Natural killer cell (primary cell): ENCODE measurements around the gene NGEF. TPM values are rescaled to one million over a fixed set of nuclear protein-coding genes. Genes with fewer than 3 reads are reported as not detected.

Experiments
- ATAC-seq, 3 donors: fragments of 150-1000 bp in 2 of 3; fragments of 200-7000 bp in 1 of 3; cut with Tn5 transposase; 1 replicate in 1 of 3; 2 replicates in 2 of 3; pipeline ENCODE4 v1.10.0; 2021; ENCODE audit warnings: mild to moderate bottlenecking in 2 of 3, moderate library complexity in 2 of 3
- DNase-seq, 2 donors: peaks; one replicate each; pipeline versions ENCODE4 v3.0.0 to v3.0.0-alpha.2; 2013 to 2021; ENCODE audit warnings: mixed read lengths in 1 of 2
- H3K27ac ChIP-seq: one replicate; pipeline ENCODE4 v1.5.1; 2013; ENCODE audit warnings: mild to moderate bottlenecking, low read length
- H3K27me3 ChIP-seq: one replicate; pipeline ENCODE4 v1.6.1; 2013; ENCODE audit warnings: low read length; ENCODE audit not compliant: control insufficient read depth, insufficient read depth
- H3K36me3 ChIP-seq: one replicate; pipeline ENCODE4 v1.6.1; 2013; ENCODE audit warnings: low read length; ENCODE audit not compliant: control insufficient read depth, insufficient read depth
- H3K4me1 ChIP-seq: one replicate; pipeline ENCODE4 v1.6.1; 2013; ENCODE audit warnings: low read length; ENCODE audit not compliant: control insufficient read depth, insufficient read depth
- H3K4me3 ChIP-seq: one replicate; pipeline ENCODE4 v1.5.1; 2013; ENCODE audit warnings: low read length
- H3K9me3 ChIP-seq: one replicate; pipeline ENCODE4 v1.6.1; 2013; ENCODE audit warnings: low read length; ENCODE audit not compliant: control insufficient read depth, insufficient read depth
- H3K27ac Mint-ChIP-seq, 2 donors: one replicate each; pipeline ENCODE4 v1.8.0; 2022; ENCODE audit warnings: mild to moderate bottlenecking in 2 of 2, mixed read lengths in 2 of 2, moderate library complexity in 1 of 2
- H3K27me3 Mint-ChIP-seq, 2 donors: one replicate each; pipeline ENCODE4 v1.8.0; 2022; ENCODE audit warnings: low read depth in 2 of 2, mixed read lengths in 2 of 2
- H3K36me3 Mint-ChIP-seq: one replicate; pipeline ENCODE4 v1.8.0; 2022; ENCODE audit warnings: mixed read lengths
- H3K4me1 Mint-ChIP-seq, 2 donors: one replicate each; pipeline ENCODE4 v1.8.0; 2022; ENCODE audit warnings: mixed read lengths in 2 of 2
- H3K4me3 Mint-ChIP-seq: one replicate; pipeline ENCODE4 v1.8.0; 2022; ENCODE audit warnings: mild to moderate bottlenecking, moderate library complexity, mixed read lengths
- H3K9me3 Mint-ChIP-seq, 2 donors: one replicate each; pipeline ENCODE4 v1.8.0; 2022; ENCODE audit warnings: mixed read lengths in 2 of 2
- WGBS: methylation state at CpG from one replicate; pipeline ENCODE4 v1.1.7; 2013; ENCODE audit warnings: missing lambda C conversion rate; ENCODE audit not compliant: insufficient coverage; 5-methylcytosine and 5-hydroxymethylcytosine counted together
- intact Hi-C: fragments of 100-400 bp; cut with micrococcal nuclease; formaldehyde crosslinking; loops from one replicate; pipeline ENCODE4 v1.14.2; 2022
- total RNA-seq, 4 donors: library from RNA; stranded (reverse); fragments of 120-200 nt in 1 of 4; gene quantifications; one replicate each; pipeline versions ENCODE4 v1.2.3 to v1.2.4, GENCODE V29; 2013 to 2022
- TF ChIP-seq, protein P1 (sequence below): fragments of 200-600 bp; IDR thresholded peaks from one replicate; pipeline ENCODE4 v1.8.0; 2022; ENCODE audit warnings: antibody characterized with exemption

NGEF gene
- total RNA-seq, 3 donors from 2014 or later (not counting 1 experiment from before 2014, with no cell fraction given): not detected

DNA sequence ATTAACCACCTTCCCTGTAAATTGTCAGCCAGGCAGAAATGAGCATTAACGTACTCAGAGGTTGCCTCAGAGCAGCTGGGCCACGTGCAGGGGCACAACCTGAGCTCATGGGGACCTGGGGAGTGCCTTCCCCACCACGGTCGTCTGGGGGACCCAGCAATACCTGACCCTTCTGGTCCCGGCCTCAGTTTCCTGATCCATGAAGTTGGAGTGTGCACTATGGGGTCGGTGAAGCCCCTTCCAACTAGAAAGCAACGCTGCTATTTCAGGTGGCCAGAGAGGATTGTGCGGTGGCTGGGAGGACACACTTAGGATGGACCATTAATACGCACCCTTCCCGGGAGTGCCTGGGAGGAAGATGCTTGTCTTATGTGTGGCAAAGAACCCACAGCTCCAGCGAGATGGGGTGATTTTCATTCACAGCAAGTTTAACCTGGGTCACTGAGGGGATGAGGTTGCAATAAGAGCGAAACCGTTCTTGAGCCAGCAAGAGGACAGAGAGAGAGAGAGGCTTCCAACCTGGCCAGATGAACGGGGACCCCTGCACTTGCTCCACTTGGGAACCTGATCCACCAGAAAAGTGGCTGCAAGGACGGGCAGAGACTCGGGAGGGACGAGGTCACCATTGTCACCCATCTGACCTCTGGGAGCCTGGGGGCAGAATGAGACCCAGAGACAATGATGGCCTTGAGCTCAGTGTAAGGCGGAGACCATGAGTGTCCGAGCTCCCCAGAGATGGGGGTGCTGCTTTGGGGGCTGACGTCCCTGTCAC, 36.2 kb downstream of the NGEF start:
- Mint-ChIP-seq H3K27me3 (no peaks in the 10 kb centered on the region), H3K4me3 (no peak overlapping the region), H3K9me3 (no peaks in the 10 kb centered on the region), H3K27ac (no peak overlapping the region), H3K4me1 (no peaks in the 10 kb centered on the region), H3K36me3 (no peaks in the 10 kb centered on the region)
- H3K27ac ChIP-seq: no peak overlapping the region
- ATAC-seq (no peak), DNase-seq (no peak)
- no peaks in the 10 kb centered on the region for H3K4me1 ChIP-seq
- no peak overlapping the region for H3K4me3 ChIP-seq
- TF ChIP-seq, protein P1, sequence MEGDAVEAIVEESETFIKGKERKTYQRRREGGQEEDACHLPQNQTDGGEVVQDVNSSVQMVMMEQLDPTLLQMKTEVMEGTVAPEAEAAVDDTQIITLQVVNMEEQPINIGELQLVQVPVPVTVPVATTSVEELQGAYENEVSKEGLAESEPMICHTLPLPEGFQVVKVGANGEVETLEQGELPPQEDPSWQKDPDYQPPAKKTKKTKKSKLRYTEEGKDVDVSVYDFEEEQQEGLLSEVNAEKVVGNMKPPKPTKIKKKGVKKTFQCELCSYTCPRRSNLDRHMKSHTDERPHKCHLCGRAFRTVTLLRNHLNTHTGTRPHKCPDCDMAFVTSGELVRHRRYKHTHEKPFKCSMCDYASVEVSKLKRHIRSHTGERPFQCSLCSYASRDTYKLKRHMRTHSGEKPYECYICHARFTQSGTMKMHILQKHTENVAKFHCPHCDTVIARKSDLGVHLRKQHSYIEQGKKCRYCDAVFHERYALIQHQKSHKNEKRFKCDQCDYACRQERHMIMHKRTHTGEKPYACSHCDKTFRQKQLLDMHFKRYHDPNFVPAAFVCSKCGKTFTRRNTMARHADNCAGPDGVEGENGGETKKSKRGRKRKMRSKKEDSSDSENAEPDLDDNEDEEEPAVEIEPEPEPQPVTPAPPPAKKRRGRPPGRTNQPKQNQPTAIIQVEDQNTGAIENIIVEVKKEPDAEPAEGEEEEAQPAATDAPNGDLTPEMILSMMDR: no peak
- no peaks in the 10 kb centered on the region for H3K9me3 ChIP-seq
- WGBS: 81% methylated on average over 20 of the region's 20 CpGs
- no peaks in the 10 kb centered on the region for H3K36me3 ChIP-seq
- no peaks in the 10 kb centered on the region for H3K27me3 ChIP-seq
- intact Hi-C loops: no loop called here

DNA sequence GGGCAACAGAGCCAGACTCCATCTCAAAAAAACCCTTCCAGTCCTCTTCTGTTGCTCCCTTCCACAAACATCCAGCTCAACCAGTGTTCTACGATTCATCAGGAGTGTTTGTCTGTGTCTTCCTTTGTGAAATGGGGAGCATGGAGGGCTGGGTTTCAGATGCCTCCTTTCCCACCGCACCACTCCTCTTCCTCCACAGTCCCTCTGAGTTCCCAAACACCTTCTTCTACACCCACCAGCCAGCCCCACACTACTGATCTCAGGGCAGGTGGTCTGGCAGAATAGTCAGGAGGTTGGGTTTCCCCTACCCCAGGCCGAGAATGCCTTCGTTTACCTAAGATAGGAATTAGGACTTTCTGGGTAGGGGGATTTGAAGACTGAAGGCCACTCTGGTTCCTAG, 36.9 kb downstream of the NGEF start:
- Histone ChIP-seq H3K4me3 (no peak overlapping the region), H3K27ac (no peak overlapping the region), H3K36me3 (no peaks in the 10 kb centered on the region), H3K27me3 (no peaks in the 10 kb centered on the region), H3K4me1 (no peaks in the 10 kb centered on the region), H3K9me3 (no peaks in the 10 kb centered on the region)
- ATAC-seq (no peak), DNase-seq (no peak)
- no peaks in the 10 kb centered on the region for H3K27me3 Mint-ChIP-seq
- TF ChIP-seq, protein P1: no peak
- no peaks in the 10 kb centered on the region for H3K36me3 Mint-ChIP-seq
- no peaks in the 10 kb centered on the region for H3K9me3 Mint-ChIP-seq
- 100% methylated on average over 1 of the region's 4 CpGs for WGBS
- H3K4me1 Mint-ChIP-seq: no peaks in the 10 kb centered on the region
- H3K27ac Mint-ChIP-seq: no peak overlapping the region
- intact Hi-C loops: no loop called here
- no peak overlapping the region for H3K4me3 Mint-ChIP-seq

DNA sequence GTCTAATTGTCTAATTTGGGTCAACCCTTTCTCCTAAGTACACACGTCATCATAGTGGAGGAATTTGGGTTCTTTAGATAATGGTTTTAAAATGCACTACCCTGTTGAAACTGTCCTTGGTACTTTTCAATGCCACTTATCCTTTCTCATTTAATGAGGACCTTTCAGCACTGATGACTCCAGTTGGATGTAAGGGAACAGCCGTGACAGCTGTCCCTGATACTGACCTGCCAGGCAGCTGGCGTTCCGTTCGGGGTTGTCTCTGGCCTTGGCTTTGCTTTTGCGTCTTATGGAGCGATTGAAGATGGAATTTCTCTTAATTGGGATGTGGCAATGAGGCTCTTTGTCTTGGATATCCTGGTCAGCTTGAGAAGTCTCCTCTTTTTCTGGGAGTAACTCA, 38.7 kb downstream of the NGEF start:
- WGBS: 93% methylated on average over 6 of the region's 7 CpGs

More for the DNA sequence above, 38.7 kb downstream of the NGEF start:
- Mint-ChIP-seq H3K27me3 (no peaks in the 10 kb centered on the region), H3K27ac (no peak overlapping the region), H3K4me1 (no peaks in the 10 kb centered on the region), H3K9me3 (no peaks in the 10 kb centered on the region), H3K4me3 (no peak overlapping the region), H3K36me3 (no peaks in the 10 kb centered on the region)
- TF ChIP-seq, protein P1: no peak
- H3K36me3 ChIP-seq: no peaks in the 10 kb centered on the region
- H3K4me1 ChIP-seq: no peaks in the 10 kb centered on the region
- DNase-seq (no peak), ATAC-seq (no peak)
- intact Hi-C loops: no loop called here
- H3K9me3 ChIP-seq: no peaks in the 10 kb centered on the region
- H3K27me3 ChIP-seq: no peaks in the 10 kb centered on the region
- no peak overlapping the region for H3K27ac ChIP-seq
- H3K4me3 ChIP-seq: no peak overlapping the region
